Retinal pigment epithelial cell (primary cell): ENCODE results near the gene LILRA1.
"Not testable (repeated sequence)": the region's sequence is repeated elsewhere in the genome, so short reads cannot be mapped to it uniquely, and the experiment has no call there.

ENCODE experiments used
- DNase-seq: peaks from one replicate; pipeline ENCODE4 v3.0.0-alpha.2; 2010; ENCODE audit warnings: low read depth
- H3K4me3 ChIP-seq: 2 replicates; pipeline ENCODE4 v1.5.1; 2011; ENCODE audit warnings: mild to moderate bottlenecking, low read length, control low read depth, moderate library complexity
- CTCF ChIP-seq: conservative IDR thresholded peaks from 2 replicates; pipeline ENCODE4 v1.5.1; 2011; ENCODE audit warnings: low read depth, low read length, control low read depth, inconsistent platforms

LILRA1 gene

DNA sequence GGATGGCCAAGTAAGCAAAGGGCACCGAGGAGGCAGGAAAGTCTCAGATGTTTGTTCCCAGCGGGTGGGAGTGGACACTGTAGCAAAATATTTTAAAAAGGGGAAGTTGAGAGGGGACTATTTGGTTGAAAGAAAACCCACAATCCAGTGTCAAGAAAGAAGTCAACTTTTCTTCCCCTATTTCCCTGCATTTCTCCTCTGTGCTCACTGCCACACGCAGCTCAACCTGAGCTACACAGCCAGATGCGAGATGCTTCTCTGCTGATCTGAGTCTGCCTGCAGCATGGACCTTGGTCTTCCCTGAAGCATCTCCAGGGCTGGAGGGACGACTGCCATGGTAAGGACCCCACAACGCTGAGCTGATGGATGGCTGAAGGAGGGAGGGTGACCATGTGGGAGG is at the start of gene LILRA1:
TSS of gene LILRA1 (plus strand) at position 188 of the 400 bp plus-strand sequence. CDS start 613 bp downstream, outside the sequence.
- not testable (repeated sequence) for H3K4me3 ChIP-seq, DNase-seq

- no peak for DNase-seq
- no peak for TF ChIP-seq CTCF
- no peak overlapping the region for H3K4me3 ChIP-seq
Measured at GRCh38 chr19:54548806-54549205, 44.6 kb upstream of the LILRA1 start.

DNA sequence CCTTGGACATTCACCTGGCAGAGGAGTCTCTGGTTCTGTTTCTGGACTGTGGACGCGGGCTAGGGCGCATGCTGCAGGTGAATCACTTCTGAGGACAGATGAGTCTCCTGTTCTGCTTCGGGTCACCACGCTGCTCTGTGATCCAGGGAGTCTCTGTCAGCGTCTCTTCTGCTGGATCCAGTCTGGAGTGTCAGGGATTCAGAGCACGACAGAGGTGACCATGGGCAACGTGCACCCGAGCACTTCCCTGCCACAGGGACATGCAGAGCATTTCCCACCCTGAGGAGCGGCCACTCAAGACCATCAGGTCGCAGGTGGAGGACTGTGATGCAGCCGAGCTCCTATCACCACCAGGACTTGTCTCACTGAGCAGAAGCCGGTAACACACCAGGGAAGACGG is 44.2 kb upstream of the LILRA1 start:
- no peak for TF ChIP-seq CTCF
- no peak for DNase-seq
- no peak overlapping the region for H3K4me3 ChIP-seq

GRCh38 chr19:54551293-54551692 is 42.1 kb upstream of the LILRA1 start:
- TF ChIP-seq CTCF: no peak
- no peak overlapping the region for H3K4me3 ChIP-seq
- DNase-seq: no peak

DNA sequence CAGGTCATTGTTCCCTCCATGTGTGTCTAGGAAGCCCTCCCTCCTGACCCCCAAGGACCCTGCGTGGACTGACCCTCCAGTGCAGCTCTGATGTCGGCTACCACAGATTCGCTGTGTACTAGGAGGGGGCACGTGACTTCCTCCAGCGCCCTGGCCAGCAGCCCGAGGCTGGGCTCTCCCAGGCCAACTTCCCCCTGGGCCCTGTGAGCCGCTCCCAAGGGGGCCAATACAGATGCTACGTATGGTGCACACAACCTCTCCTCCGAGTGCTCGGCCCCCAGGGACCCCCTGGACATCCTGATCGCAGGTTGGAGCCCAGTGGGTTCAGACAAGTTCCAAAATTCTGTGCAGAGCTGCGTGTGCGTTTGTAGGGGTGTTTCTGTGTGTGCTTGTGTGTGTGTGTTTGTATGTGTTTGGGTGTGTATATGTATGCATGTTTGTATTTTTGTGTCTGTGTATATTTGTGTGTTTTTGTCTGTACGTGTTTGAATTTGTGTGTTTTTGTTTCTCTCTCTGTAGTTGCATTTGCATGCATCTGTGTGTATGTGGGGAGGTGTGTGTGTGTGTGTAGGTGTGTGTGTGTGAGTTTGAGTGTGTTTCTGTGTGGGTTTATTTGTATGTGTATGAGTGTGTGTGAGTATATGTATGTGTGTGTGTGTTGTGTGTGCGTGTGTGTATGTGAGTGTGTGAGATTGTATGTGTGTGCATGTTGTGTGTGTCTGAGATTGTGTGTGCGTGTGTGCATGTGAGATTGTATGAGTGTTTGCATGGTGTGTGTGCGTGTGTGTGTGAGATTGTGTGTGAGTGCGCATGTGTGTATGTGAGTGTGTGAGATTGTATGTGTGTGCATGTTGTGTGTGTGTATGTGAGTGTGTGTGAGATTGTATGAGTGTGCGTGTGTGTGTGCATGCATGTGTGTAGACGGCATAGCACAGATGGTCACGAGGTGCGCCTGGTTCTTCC is 41.2 kb upstream of the LILRA1 start:
- H3K4me3 ChIP-seq: no peak overlapping the region
- TF ChIP-seq CTCF: no peak
- DNase-seq: no peak

DNA sequence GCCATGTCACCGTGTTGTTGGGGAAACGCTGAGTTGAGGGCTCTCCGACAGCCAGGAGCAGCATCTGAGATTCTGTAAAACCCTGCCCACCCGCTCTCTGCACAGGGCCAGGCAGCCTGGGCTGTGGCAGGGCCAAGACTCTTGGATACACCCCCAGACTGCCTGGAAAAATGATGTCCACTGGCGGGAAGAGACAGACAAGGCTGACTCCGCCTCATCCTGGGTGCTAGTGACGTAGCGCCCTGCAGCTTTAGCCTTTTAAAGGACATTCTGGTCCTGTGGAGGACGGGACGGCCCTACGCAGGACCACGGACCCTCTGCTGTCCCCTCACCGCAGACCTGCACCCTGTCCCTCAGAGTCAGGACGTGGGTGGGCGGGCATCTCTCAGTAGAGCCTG is 40.5 kb upstream of the LILRA1 start:
- H3K4me3 ChIP-seq: no peak overlapping the region
- DNase-seq: no peak
- TF ChIP-seq CTCF: no peak

DNA sequence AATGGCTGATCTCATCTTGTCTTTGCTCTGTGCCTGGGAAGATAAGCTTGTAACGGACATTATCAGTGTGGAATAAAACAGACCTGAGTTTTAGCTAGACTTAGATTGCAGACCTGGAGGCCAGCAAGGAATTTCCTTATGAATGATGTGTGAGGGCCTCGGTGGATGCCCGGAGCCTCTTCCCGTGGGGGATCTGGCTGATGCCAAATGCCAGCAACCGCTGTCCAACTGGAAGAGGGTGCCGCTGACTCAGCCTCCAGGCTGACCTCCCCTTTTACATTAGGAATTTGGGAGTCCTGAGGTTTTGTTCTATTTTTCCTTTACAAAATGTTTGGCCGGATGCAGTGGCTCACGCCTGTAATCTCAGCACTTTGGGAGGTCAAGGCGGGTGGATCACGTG is 39.4 kb upstream of the LILRA1 start:
- no peak for TF ChIP-seq CTCF
- DNase-seq: no peak
- no peak overlapping the region for H3K4me3 ChIP-seq
